GM15510 (cell line): ENCODE measurements around the gene TTLL5.

Source experiments
- POLR2A ChIP-seq: IDR thresholded peaks from 3 replicates; pipeline ENCODE4 v1.6.1; 2011; ENCODE audit warnings: borderline replicate concordance; ENCODE audit not compliant: insufficient read length; ENCODE audit errors: extremely low read depth

TTLL5 gene

DNA sequence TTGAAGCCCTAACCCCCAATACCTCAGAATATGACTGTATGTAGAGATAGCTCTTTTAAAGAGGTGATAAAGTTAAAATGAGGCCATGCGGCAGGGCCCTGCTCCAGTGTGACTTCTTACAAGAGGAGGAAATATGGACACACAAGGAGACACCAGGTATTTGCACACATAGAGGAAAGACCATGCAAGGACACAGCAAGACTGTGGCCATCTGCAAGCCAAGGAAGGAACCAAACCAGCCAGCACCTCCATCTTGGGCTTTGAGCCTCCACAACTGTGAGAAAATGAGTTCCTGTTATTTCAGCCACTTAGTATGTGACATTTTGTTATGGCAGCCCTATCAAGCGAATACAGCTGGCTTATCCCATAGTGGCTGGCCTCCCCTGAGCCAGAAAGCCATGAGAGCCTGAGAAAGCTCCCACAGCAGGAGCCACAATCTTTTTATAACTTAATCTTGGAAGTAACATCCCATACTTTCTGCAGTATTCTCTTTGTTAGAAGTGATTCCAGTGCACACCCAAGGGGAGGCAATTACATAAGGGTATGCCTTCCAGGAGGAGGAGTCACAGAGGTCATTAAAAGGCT, 272.8 kb downstream of the TTLL5 start:
- no peak for TF ChIP-seq POLR2A

DNA sequence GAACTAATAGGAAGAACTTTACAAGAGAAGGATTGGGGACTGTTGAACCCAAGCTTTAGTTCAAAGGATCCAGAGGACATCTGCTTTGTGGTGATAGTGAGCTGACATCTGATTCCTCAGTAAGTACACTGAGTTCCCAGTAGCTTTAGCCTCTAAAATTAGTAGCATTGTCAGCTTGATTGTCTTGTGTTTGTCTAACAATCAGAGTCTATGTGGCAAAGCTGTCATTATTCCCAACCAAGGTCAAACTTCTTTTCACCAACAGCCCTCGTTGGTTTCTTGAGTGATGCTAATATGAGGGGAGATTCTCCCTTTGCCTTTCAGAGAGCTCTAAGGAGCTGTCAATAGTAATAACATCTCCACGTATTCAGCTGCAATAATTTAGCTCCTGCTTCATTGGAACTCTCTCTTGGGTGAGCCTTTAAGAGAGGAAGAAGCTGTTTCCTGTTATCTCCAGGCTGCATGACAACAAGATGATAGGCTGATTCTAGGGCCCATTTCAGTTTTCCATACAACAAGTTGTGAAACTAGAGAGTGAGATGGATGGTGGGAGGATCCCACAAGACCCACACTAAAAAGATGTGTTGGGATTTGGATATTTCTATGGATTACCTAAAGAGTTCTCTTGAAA, 274.1 kb downstream of the TTLL5 start:
- no peak for TF ChIP-seq POLR2A

DNA sequence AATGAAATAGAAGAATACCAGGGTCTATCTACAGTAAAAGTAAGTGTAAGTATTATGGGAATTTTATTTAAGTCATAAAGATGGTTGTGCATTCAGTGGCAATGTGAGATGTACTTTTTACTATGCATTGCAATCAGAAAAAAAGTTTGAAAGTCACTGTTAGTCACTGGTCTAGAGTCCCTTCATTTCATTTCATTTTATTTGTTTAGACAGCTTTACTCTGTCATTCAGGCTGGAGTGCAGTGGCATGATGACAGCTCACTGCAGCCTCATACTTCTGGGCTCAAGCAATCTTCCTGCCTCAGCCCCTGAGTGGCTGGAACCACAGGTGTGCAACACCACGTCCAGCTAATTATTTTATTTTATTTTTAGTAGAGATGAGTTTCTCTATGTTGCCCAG, 278.2 kb downstream of the TTLL5 start:
- TF ChIP-seq POLR2A = no peak

DNA sequence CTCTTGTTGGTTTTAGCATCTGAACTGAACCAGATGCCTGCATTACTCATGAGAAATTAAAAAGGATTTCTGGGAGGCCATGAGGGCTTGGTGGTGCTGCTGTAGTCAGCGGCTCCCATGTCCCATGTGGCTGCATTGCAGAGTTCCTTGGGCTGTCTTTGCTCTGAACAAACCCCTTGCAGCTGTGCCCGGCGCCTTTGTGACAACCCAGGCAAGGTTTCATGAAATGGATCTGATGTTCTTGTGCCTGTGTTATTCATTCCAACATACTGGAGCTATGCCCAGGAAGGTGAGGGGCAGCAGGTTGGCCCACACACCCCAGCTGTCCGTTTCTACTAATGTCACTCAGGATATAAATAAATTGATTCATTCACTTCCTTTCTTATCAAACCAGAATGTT, 280.0 kb downstream of the TTLL5 start:
- TF ChIP-seq POLR2A = no peak

DNA sequence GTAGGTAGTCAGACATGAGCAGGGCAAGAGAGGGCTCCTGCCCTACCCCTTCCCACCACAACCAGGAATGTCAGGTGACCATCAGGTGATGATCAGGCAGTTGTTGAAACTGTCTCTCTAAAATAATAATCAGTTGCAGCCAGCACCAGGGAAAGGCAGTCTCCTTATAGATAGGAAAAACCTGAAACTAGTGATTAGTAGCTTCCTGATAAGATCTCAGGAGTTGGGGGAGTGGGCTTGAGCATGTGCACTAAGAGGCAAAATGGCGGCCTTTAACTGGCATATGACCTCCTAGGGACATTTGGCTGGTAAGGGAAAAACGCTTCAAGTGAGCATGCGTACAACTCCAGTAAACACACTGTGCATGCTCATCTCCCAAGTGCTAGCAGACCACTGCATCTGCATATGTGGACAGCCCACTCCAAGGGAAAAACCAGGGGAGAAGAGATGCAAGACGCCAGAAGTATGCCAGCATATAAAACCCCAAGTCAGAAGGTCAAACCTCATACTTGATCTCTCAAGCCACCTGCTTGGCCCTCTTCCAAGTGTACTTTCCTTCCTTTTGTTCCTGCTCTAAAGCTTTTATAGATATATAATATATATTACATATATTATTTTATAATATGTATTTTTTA, 283.7 kb downstream of the TTLL5 start:
- no peak for TF ChIP-seq POLR2A

DNA sequence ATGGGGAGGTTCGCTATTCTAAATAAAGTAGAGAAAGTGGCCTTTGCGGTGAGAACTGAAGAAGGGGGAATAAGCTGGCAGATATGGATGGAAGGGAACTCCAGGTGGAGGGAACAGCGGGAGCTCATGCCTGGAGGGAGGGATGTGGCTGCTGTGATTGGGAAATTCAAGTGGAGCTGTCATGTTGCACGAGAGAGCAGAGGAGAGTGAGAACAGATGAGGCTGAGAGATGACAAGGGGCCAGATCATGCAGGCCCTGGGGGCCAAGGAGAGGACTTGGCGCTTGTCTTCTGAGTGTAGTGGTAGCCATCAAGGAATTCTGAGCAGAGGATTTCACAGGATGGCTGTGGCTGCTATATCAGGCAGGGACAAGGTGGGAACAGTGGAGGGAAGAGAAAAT, 285.7 kb downstream of the TTLL5 start:
- TF ChIP-seq POLR2A = no peak

DNA sequence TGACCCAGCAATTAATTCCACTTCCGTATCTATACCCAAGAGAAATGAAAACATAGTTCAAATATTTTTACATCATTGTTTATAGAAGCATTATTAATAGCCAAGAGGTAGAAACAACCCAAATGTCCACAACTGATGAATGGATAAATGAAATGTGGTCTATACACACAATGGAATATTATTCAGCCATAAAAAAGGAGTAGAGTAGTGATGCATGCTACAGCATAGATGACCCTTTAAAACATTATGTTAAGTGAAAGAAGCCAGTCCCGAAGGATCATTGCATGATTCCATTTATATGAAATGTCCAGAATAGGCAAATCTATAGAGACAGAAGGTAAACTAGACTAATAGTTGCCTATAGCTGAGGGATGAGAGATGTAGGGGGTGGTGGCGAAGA, 291.4 kb downstream of the TTLL5 start:
- no peak for TF ChIP-seq POLR2A

DNA sequence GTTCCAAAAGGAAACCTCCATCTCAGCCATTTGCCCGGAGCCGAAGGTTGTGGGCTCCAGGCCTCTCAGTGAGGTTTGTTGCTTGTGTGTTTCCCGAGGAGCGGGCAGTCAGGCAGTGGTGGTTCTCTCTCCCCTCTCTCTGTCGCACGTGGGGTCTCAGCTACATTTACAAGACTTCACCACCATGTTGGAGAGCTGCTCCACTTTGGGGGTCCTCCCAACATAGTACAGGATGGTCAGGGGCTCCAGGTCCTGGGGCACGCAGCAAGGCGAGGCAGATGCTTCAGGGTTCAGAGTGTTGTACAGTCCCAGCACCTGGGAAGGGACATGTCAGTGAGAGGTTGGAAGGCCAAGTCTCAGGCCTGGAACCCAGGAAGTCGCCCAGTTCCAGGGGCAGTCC, 298.0 kb downstream of the TTLL5 start:
- no peak for TF ChIP-seq POLR2A

DNA sequence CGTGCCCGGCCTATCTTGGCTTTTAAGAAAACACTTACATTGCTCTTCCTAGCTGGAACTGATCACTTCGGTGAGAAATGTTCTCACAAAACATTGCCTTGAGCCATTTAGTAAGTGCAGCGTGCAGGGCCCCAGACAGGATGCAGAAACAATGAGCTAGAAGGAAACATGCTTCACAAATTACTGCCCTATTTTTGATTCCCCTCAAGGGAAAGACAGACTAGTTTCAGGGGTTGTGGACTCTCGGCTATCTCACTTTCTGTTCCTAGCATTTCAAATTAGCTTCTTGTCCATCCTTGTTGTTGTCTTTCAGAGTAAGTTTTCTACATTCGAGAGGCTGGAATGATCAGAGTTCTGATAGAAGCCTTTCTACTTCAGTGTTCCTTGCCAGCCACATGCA, 299.2 kb downstream of the TTLL5 start:
- TF ChIP-seq POLR2A = no peak

DNA sequence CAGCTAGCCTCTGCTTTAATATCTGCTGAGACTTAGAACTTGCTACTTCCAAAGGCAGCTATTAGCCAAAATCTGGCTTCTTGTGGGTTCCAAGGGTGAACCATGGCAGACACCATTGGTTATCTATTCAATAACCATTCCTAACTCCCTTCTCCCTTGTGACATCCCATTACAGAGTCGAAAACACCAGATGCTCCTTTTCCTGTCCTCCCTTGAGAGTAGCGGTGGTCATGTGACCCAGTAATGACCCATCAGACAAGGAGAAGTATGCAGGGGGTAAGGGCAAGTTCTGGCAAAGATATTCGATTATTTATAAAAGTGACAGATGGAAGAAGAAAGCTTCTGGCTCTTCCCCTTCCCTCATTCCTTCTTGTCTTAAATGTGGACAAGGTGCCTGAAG, 300.6 kb downstream of the TTLL5 start:
- TF ChIP-seq POLR2A = no peak

DNA sequence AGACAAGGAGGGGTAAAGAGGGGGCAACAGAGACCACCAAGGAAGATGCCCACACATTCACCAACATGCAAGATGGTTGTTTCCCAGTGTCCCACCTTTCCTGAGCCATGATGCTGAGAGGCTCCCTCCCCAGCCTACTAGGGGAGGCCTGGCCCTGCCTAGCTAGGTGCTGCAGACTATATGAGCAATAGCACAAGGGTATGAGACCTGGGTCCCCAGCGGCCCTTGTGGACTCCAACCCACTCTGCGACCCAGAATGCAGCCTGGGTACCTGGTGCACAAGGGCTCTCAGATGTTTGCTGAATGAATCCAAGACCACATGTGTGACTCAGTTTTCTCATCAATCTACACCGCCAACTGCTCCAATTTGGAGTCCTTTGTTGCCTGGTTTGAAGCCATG, 306.8 kb downstream of the TTLL5 start:
- TF ChIP-seq POLR2A = no peak

DNA sequence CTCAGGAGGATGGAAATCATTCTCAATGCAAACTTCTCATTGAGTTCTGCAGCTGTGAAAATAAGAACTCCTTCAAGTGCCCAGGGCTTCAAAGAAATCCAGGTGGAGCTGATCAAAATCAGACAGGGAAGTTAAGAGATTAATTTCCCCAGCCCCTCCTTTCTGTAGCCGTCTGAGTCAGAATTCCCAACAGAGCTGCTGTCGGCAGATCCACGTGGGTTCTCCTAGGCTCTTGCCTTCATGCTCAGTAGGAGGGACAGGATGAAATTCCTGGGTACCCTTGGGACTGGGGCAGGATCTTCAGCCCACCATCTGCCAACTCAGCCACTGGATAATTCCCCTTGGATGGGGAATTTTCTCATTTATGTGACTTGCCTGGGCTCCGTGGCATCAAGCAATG, 307.4 kb downstream of the TTLL5 start:
- TF ChIP-seq POLR2A = no peak

DNA sequence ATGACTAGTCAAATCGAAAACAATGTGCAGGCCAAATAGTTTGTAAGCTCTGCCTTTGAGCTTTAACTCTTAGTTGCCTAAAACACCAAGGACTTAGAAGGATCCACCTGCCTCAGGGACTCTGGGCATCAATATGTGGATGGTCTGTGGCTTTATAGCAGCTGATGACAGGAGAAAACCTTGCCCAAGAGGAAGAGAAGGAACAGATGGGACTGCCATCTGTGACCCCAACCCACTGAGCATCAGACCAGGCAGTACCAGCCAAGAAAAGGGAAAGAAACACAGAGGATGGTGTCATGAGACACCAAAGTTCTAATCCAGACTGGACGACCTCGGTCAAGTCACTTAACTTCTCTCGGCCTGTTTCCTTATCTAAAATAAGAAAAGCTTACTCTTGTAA, 308.1 kb downstream of the TTLL5 start:
- no peak for TF ChIP-seq POLR2A

DNA sequence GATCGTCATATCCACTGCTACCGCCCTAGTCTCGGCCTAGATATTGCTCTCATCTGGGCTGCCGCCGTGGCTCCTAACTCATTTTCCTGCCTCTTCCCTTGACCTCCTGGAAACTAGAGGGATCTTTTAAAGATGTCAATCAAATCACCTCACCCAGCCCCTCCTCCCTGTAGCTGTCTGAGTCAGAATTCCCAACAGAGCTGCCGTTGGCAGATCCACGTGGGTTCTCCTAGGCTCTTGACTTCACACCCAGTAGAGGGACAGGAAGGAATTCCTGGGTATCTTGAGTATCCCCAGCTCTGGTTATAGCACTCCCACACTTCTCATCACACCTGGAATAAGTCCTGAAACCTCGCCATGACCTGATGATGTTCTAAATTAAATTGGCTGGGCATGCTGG, 308.8 kb downstream of the TTLL5 start:
- no peak for TF ChIP-seq POLR2A

DNA sequence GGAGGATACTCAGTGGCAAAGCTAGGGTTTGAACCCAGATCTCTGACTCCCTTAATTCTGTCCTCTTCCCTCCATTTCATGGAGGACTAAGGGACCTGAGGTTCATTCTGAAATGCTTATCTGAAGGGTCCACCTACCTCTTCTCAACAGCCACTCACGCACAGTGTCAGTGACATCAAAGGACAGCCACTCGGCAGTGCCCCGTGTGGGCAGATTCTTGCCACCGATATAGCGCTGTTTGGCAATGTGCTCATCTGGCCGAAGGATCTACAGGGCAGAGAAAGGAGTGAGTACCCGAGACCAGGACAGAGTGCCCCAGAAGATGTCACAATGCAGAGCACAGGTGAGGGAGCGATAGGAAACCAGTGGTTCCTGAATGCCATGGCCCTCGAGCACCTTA, 309.9 kb downstream of the TTLL5 start:
- no peak for TF ChIP-seq POLR2A

DNA sequence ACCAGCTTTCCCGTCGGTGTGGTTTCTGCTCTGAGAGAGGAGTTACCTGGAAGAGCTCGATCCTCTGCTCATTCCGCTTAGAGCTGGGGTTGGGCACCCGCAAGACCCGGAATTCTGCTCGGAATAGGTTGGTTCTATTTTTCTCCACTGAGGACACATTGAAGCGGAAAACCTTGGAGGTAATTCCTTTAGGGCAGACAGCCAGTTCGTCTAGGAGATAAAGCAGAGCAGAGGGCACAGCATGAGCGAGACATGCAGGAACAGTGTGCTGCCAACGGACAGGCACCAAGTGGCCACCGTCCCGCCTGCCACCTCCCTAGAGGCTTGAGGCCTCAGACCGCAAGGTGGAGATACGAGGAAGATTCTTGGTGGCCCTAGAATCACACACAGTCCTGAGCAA, 310.5 kb downstream of the TTLL5 start:
- TF ChIP-seq POLR2A = no peak
